ENCODE data around the gene PIK3R6.
"Not testable (repeated sequence)": the region's sequence is repeated elsewhere in the genome, so short reads cannot be mapped to it uniquely, and the experiment has no call there.

Gene PIK3R6

DNA sequence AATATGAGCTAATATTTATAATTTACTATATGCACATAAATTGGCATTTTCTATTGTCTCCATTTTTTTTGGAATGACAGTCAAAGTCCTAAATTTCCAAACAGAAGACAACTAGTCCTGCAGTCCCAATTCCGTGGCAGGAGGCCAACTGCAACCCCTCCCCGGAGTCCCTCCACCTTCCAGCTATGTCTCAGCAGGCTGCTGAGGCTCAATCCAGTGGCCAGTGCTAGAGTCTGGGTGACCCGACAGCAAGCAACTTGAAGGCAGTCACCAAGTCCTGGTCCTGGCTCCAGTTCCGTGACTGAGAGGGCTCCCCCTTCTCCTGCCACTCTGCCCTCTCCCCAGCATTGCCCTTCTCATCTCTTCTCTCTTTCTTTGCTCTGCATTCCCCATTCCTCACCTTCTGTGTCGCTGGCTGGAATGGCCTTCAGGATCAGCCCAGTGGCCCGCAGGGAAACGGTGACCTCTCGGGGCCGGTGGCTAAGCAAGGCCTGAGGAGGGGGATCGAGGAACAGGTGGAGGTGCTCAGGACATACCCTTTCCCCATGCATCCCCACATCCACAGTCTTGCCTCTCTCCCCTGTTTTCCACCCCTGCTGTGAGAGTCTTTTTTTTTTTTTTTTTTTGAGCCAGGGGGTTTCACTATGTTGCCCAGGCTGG lies 45.9 kb downstream of the PIK3R6 start:
- TF ChIP-seq, protein P1, sequence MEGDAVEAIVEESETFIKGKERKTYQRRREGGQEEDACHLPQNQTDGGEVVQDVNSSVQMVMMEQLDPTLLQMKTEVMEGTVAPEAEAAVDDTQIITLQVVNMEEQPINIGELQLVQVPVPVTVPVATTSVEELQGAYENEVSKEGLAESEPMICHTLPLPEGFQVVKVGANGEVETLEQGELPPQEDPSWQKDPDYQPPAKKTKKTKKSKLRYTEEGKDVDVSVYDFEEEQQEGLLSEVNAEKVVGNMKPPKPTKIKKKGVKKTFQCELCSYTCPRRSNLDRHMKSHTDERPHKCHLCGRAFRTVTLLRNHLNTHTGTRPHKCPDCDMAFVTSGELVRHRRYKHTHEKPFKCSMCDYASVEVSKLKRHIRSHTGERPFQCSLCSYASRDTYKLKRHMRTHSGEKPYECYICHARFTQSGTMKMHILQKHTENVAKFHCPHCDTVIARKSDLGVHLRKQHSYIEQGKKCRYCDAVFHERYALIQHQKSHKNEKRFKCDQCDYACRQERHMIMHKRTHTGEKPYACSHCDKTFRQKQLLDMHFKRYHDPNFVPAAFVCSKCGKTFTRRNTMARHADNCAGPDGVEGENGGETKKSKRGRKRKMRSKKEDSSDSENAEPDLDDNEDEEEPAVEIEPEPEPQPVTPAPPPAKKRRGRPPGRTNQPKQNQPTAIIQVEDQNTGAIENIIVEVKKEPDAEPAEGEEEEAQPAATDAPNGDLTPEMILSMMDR (IDR thresholded peaks at IDR 0.05; ENCODE audit: low read depth, low read length), result no peak
- DNase-seq (ENCODE audit: low read depth in 2 of 2), result no peak
- H3K4me3 ChIP-seq (replicated peaks in 1 of 2; ENCODE audit: low read depth in 2 of 2, low read length in 2 of 2), result no peak overlapping the region

DNA sequence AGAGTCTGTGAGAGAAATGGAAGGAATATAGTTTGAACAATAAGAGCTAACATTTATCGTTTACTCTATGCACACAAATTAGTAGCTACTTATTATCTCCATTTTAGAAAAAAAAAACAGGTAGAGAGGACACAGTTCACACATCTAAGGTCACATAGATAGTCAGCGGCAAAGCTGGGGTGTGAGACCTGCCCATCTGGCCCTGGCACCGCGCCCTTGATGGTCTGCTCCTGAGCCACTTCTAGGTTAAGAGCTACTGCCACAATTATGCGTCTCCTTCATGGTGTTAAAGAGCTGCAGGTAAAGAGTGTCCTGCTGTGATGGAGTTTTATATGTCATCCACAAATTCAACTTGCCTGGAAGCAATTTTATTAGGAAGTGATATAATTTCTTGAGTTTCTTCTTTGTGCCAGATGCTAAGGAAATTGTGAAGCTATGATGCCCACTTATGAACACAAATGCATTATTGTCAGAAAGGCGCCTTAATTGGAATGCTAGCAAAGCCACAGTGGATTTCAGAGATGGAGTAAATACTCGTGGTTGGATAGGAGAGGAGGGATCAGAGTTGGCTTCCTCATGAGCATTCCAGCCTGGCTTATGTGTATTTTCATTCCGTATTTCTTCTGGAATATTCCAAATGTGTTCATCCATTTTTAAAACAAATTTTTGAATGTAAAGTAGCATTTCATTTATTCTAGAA lies 47.0 kb downstream of the PIK3R6 start:
- DNase-seq (ENCODE audit: low read depth in 2 of 2), result no peak
- TF ChIP-seq, protein P1 (IDR thresholded peaks at IDR 0.05; ENCODE audit: low read depth, low read length), result no peak
- H3K4me3 ChIP-seq (replicated peaks in 1 of 2; ENCODE audit: low read depth in 2 of 2, low read length in 2 of 2), result no peak overlapping the region

DNA sequence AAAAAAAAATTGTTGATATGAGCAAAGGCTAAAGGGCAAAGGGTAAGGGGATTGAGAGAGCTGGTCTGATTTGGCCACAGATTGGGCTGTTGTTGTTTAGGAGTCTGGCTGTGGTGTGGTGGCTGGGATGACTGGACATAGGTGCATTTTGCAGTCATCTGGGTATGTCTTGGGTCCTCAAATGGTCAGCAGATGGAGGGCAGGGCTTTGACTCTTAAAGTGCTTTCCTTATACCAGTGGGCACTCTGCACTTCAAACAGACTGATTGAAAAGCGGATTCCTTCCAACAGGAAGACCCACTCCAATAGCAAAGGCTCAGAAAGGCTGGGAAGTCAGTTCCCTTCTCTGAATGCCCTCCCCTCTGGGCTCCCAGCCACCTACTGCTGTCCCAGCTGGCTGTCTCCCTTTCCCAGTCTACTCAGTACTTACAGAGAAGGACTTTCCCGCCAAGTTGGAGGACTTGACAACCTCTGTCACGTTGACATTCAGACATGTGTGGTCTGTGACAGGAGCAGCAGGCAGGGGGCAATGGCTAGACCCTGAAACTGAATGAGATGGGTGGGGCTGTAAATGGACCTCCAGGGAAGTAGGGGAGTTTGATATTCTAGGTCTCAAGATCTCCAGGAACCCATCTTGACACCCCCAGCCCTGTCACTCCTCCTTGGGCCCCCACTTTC lies 48.7 kb downstream of the PIK3R6 start:
- no peak overlapping the region for H3K4me3 ChIP-seq (replicated peaks in 1 of 2; ENCODE audit: low read depth in 2 of 2, low read length in 2 of 2)
- DNase-seq (ENCODE audit: low read depth in 2 of 2), result no peak
- TF ChIP-seq, protein P1 (IDR thresholded peaks at IDR 0.05; ENCODE audit: low read depth, low read length), result no peak

DNA sequence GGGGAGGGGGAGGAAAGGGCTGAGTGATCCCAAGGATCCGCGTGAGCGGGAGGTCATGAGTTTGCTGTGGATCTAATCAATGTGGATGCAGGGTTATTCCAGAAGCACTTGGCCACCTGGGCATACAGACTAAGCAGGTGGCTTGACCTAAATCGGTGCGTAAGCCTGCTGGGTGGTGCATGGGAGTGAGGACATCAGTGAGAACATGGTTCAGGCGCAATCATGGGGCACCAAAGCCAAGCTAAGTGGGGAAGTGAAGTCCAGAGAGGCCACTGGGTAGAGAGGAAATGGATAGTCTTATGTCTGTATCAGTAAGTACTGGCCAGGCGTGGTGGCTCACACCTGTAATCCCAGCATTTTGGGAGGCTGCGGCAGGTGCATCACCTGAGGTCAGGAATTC lies 49.4 kb downstream of the PIK3R6 start:
- DNase-seq (ENCODE audit: low read depth in 2 of 2), result no peak
- H3K4me3 ChIP-seq (replicated peaks in 1 of 2; ENCODE audit: low read depth in 2 of 2, low read length in 2 of 2), result no peak overlapping the region
- TF ChIP-seq, protein P1 (IDR thresholded peaks at IDR 0.05; ENCODE audit: low read depth, low read length), result no peak

DNA sequence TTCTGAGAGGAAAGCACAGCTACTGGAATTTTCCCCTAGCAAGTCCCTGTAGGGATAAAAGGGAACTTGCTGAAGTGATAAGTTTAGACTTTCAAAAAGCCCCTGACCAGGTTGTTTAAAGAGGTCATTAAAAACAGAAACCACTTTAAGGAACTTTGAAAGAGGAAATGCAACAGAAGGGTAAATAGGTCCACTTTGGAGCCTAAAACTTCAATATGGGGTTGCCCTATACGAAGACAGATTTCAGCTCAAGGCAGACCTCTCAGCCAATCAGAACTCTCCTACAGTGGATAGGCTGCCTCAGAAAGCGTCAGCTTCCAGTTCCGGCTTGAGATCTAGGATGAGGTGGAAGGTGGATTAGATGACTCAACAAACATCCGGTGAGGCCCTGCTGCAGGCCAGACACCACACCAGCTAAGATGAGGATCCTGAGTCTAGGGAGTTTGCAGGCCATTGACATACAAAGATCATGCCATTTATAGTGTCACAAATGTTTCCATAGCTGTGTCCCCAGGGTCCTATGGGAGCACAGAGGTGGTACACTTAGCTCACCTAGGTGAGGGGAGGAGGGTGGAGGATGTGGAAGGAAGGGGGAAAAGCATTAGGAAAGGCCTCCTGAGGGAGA lies 60.4 kb downstream of the PIK3R6 start:
- H3K4me3 ChIP-seq (replicated peaks in 1 of 2; ENCODE audit: low read depth in 2 of 2, low read length in 2 of 2), result no peak overlapping the region
- TF ChIP-seq, protein P1 (IDR thresholded peaks at IDR 0.05; ENCODE audit: low read depth, low read length), result no peak
- DNase-seq (ENCODE audit: low read depth in 2 of 2), result peak in 1 of 2 donors; percentile 25

DNA sequence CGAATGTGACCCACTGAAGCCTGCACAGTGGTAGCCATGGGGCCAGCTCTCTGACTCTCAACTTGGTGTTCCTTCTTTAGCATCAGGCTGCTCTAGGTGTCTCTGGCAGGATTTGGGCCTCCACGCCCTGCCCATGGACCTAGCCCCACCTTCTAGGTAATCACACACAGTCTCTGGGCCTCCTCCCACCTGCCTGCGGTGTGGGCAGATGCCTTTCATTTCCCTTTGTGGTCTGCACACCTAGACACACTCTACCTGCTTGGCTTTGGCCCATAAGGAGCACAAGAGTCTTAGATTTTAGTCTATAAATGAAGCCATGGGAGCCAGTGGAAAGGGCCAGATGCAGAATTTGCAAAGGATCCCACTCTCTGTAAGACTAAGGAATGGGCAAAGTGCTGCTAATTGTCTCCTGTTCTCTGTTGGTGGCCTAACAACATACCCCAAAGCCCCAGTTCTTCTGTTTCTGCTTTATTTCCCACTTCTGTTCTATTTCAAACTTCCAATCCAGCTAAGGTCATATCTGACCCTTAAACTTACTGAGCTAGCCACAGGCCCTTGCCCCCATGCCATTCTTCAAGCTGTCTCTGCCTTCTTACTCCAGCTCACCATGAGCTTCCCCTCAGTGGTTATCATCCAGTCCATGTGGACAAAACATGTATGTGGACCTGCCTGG lies 61.1 kb downstream of the PIK3R6 start:
- no peak overlapping the region for H3K4me3 ChIP-seq (replicated peaks in 1 of 2; ENCODE audit: low read depth in 2 of 2, low read length in 2 of 2)
- TF ChIP-seq, protein P1 (IDR thresholded peaks at IDR 0.05; ENCODE audit: low read depth, low read length), result no peak
- DNase-seq (ENCODE audit: low read depth in 2 of 2), result no peak

DNA sequence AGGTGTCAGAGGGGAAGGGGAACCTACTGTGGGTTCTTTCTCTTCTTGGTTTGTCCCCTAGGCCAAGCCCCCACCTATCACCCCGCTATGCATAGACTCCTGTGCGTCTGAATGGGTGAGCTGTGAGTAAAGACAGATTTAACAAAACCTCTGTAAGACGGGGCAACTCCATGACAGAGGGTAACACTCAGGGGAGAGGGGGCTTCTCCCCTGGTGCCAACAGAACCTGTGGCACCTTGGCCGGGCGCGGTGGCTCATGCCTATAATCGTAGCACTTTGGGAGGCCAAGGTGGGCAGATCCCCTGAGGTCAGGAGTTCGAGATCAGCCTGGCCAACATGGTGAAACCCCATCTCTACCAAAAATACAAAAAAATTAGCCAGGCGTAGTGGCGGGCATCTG lies 62.1 kb downstream of the PIK3R6 start:
- not testable (repeated sequence) for H3K4me3 ChIP-seq (replicated peaks in 1 of 2; ENCODE audit: low read depth in 2 of 2, low read length in 2 of 2)

More for the DNA sequence above, 62.1 kb downstream of the PIK3R6 start:
- not testable (repeated sequence) for DNase-seq (ENCODE audit: low read depth in 2 of 2)

Measured in cardiac fibroblast (primary cell).